HK-2 (cell line): ENCODE data around the gene PANX1.

Experiments
- DNase-seq: peaks from one replicate; pipeline ENCODE4 v3.0.0-alpha.2; 2018; ENCODE audit not compliant: unreplicated experiment

The PANX1 gene

GRCh38 chr11:94185416-94186084, 56.9 kb downstream of the PANX1 start:
- no peak for DNase-seq

GRCh38 chr11:94186342-94187203, 57.9 kb downstream of the PANX1 start:
- DNase-seq: no peak

GRCh38 chr11:94193288-94193687, 64.6 kb downstream of the PANX1 start:
- no peak for DNase-seq

- DNase-seq: no peak
Measured at GRCh38 chr11:94194712-94195111, 66.1 kb downstream of the PANX1 start.

- DNase-seq: no peak
Measured at GRCh38 chr11:94196363-94196762, 67.7 kb downstream of the PANX1 start.

GRCh38 chr11:94198718-94199117, 70.1 kb downstream of the PANX1 start:
- DNase-seq: no peak

GRCh38 chr11:94199136-94200130, 70.8 kb downstream of the PANX1 start:
- no peak for DNase-seq

GRCh38 chr11:94201004-94201465, 72.4 kb downstream of the PANX1 start:
- DNase-seq: no peak

- DNase-seq: no peak
Measured at GRCh38 chr11:94203070-94203469, 74.4 kb downstream of the PANX1 start.

GRCh38 chr11:94211261-94211830, 82.7 kb downstream of the PANX1 start:
- no peak for DNase-seq

- DNase-seq: no peak
Measured at GRCh38 chr11:94212898-94213297, 84.3 kb downstream of the PANX1 start.

GRCh38 chr11:94217705-94218104, 89.1 kb downstream of the PANX1 start:
- DNase-seq: no peak

GRCh38 chr11:94218372-94218771, 89.7 kb downstream of the PANX1 start:
- no peak for DNase-seq

- no peak for DNase-seq
Measured at GRCh38 chr11:94219771-94220170, 91.1 kb downstream of the PANX1 start.

GRCh38 chr11:94224078-94224477, 95.4 kb downstream of the PANX1 start:
- DNase-seq: no peak
